ENCODE data around the gene CREB5.

CREB5 gene

GRCh38 chr7:28811701-28812430, 399.5 kb downstream of the CREB5 start:
- ChIA-PET POLR2A (no interaction called here), CTCF (no interaction called here)
- no peak for DNase-seq (ENCODE audit: extremely low spot score)
- no peak for TF ChIP-seq CTCF (IDR thresholded peaks at IDR 0.05; ENCODE audit: control extremely low read depth, extremely low read depth, low read depth, missing control alignments)

GRCh38 chr7:28812616-28813015, 400.3 kb downstream of the CREB5 start:
- POLR2A ChIA-PET: no interaction called here

GRCh38 chr7:28813243-28813962, 401.1 kb downstream of the CREB5 start:
- TF ChIP-seq CTCF (IDR thresholded peaks at IDR 0.05; ENCODE audit: control extremely low read depth, extremely low read depth, low read depth, missing control alignments): no peak
- ChIA-PET POLR2A (interaction anchor here (0.6 kb wide), 1 partner anchor 128 kb away, joined by 9 read pairs; no protein-coding TSS in a partner anchor), CTCF (interaction anchor here (0.9 to 1.2 kb wide), 2 partner anchors 8 to 12 kb away, joined by 3 to 4 read pairs; no protein-coding TSS in a partner anchor)
- DNase-seq (ENCODE audit: extremely low spot score): no peak

More at GRCh38 chr7:28812616-28813015, 400.3 kb downstream of the CREB5 start:
- CTCF ChIA-PET: interaction anchor here (1.2 kb wide), 1 partner anchor 11 kb away, joined by 4 read pairs; no protein-coding TSS in a partner anchor
- no peak for TF ChIP-seq CTCF (IDR thresholded peaks at IDR 0.05; ENCODE audit: control extremely low read depth, extremely low read depth, low read depth, missing control alignments)
- DNase-seq (ENCODE audit: extremely low spot score): no peak

GRCh38 chr7:28815369-28815927, 403.1 kb downstream of the CREB5 start:
- CTCF ChIA-PET: interaction anchor here (1.1 kb wide), 1 partner anchor 38 kb away, joined by 3 read pairs; no protein-coding TSS in a partner anchor
- no peak for DNase-seq (ENCODE audit: extremely low spot score)
- TF ChIP-seq CTCF (IDR thresholded peaks at IDR 0.05; ENCODE audit: control extremely low read depth, extremely low read depth, low read depth, missing control alignments): no peak
- POLR2A ChIA-PET: interaction anchor here (0.7 kb wide), 1 partner anchor 118 kb away, joined by 3 read pairs; no protein-coding TSS in a partner anchor

GRCh38 chr7:28815928-28816373, 403.6 kb downstream of the CREB5 start:
- no peak for TF ChIP-seq CTCF (IDR thresholded peaks at IDR 0.05; ENCODE audit: control extremely low read depth, extremely low read depth, low read depth, missing control alignments)
- ChIA-PET POLR2A (interaction anchor here (0.7 kb wide), 1 partner anchor 118 kb away, joined by 3 read pairs; no protein-coding TSS in a partner anchor), CTCF (no interaction called here)
- peak; percentile 51 for DNase-seq (ENCODE audit: extremely low spot score)

GRCh38 chr7:28818996-28819395, 406.7 kb downstream of the CREB5 start:
- TF ChIP-seq CTCF (IDR thresholded peaks at IDR 0.05; ENCODE audit: control extremely low read depth, extremely low read depth, low read depth, missing control alignments): no peak
- POLR2A ChIA-PET: no interaction called here
- CTCF ChIA-PET: interaction anchor here (1.1 to 1.4 kb wide), 4 partner anchors 12 to 50 kb away, joined by 3 to 4 read pairs (median 3); no protein-coding TSS in a partner anchor
- DNase-seq (ENCODE audit: extremely low spot score): no peak
